Measurements from ENCODE around the gene DNAJC3. TPM values are rescaled to one million over a fixed set of nuclear protein-coding genes. Genes with fewer than 3 reads are reported as not detected.

DNAJC3 gene
- total RNA-seq, 1 donor from 2014 or later, result 42.5 TPM

DNA sequence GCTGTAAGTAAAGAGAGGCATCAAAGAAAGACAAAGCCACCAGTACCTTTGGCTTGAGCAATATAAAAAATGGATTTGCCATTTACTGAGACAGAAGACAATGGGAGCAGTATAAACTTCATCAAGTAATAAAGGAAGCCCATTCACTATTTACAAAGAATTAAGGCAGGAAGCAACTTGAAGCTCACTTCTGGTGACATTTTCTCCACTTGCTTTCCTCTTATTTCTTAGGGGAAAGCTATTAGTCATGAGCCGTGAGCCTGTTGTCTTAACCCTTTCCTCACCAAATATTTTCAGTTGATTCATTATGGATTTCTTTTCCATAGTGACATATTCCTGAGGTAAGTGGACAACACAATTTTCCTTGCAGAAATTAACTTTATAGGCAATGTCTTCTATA, 156.8 kb downstream of the DNAJC3 start:
- DNase-seq (ENCODE audit: low read depth), result peak; percentile 14

GRCh38 chr13:95834134-95834765, 157.3 kb downstream of the DNAJC3 start:
- DNase-seq (ENCODE audit: low read depth), result peak; percentile 78

GRCh38 chr13:95841894-95842293, 165.0 kb downstream of the DNAJC3 start:
- no peak for DNase-seq (ENCODE audit: low read depth)

DNA sequence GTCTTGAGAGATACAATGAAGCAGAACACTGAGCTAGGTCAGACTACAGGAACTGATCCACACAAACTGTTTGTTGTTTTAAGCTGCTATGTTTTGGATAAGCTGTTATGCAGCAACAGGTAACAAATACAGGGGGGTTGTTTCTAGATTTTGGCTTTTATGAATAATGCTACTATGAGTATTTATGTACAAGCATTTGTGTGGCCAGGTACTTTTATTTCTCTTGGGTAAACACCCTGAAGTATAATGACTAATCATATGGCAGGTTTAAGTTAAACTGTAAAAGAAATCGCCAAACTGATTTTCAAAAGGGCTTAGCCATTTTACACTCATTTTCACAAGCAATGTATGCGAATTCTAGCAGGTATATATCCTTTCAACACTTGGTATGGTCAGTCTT, 166.0 kb downstream of the DNAJC3 start:
- DNase-seq (ENCODE audit: low read depth), result no peak

Other genes with a start within 250 kb of the DNAJC3 start
- gene CLDN10, start 124.4 kb upstream of the DNAJC3 start, total RNA-seq, result not detected in 2 replicates
- 23.0 and 27.9 TPM in 2 replicates for gene DZIP1, start 32.4 kb upstream of the DNAJC3 start, total RNA-seq

Measured in myocyte (in vitro differentiated cells).